NCI-H2029 (cell line): ENCODE measurements around the gene ELAVL4.
A peak's percentile ranks its signal among the peaks of the same experiment; 100 is the strongest.
"Not testable (repeated sequence)": the region's sequence is repeated elsewhere in the genome, so short reads cannot be mapped to it uniquely, and the experiment has no call there.

Experiments used
- DNase-seq: peaks from one replicate; lab custom pipeline; 2025; lab: John Stamatoyannopoulos, UW

ELAVL4 gene

DNA sequence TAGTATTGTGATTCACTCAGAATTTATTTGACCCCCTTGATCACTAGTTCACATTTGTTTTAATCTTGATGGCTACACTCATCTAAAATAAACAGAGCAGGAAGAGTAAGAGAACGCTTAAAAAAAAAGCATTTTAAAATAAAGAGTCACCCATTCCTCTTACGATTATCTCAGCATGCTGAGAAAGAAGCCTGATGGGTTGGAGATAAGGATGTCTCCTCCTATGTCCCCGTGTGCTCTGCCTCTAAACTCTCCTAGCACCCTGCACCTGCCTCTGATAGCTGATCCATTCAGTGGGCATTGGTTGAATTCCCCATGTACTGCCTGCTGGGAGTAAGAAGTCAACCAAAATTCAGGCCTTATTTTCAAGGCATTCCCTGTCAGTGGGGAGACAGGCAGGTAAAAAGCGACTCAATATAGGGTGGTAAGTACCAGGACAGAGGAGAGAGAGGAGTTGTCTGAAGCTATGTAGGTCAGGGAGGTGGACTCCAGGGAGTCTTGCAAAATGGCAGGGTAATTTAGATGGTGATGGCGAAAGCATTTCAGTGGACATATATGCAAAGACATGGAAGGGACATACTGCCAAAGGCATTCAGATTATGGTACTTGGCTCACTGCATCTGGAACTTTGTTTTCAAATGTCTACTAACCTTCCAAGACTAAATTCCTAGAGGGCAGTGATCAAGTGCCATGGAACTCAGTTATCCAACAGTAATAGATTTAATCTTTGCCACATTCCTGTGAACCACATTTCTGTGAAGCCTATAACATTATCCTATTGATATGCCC lies 18.4 kb downstream of the ELAVL4 start:
- no peak for DNase-seq

DNA sequence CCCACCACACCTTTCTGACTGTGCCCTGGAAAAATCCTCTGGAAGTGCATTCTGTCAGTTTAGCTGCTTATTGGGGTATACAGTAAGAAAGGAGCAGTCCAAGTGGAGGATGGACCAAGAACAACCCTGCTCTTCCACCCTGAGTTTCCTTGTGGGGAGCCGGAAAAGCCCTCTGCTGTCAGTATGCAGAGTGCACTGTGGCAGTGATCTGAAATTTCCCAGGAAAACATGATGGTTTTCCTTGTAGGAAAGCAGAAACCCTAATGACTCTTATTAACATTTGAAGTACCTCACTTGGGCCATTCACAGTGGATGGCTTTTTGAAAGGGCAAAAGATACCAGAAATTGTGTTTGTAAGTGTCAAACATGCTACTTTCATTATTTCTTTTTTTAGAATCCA lies 20.5 kb downstream of the ELAVL4 start:
- no peak for DNase-seq

DNA sequence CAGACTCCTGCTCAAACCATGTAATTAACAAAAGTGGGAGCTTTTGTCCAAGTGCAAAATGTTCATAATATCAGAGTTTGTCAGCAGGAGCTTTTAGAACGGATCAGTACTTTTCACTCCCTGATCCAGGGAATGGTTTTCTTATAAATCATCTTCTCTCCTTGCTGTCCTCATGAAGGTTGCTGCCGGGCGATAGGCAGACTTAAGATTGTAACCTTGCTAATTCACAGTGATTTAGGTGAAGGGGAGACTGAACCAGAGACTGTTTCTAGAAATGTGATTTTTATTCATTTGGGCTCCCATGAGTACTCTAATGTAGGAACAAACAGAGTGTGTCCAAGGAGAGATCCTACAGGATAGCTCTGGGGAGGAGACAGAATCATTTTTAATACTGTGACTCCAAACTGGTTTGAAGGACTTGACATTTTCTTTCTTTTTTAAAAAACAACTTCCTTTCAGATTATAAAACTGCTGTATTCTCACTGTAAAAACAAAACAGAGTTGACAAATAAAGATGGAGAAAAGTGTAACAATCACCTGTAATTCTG lies 23.7 kb downstream of the ELAVL4 start:
- DNase-seq: no peak

DNA sequence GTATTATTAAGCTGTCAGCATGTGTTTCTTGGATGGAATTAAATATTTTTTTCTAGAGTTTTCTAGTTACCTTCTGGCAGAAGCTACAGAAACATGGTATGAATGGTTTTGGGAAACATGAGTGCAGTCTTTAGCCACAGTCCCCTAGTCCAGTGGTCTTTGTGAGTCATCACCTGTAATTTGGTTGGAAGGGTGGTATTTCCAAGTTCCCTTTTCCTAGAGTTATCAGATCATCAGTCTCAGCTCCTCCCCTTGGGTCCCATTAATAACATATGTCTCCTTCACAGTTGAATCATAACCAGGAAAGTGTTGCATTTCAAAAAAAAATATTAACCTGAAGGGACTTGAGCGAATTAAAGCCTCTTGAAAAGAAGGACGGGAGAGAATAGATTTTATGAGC lies 27.0 kb downstream of the ELAVL4 start:
- DNase-seq: no peak

DNA sequence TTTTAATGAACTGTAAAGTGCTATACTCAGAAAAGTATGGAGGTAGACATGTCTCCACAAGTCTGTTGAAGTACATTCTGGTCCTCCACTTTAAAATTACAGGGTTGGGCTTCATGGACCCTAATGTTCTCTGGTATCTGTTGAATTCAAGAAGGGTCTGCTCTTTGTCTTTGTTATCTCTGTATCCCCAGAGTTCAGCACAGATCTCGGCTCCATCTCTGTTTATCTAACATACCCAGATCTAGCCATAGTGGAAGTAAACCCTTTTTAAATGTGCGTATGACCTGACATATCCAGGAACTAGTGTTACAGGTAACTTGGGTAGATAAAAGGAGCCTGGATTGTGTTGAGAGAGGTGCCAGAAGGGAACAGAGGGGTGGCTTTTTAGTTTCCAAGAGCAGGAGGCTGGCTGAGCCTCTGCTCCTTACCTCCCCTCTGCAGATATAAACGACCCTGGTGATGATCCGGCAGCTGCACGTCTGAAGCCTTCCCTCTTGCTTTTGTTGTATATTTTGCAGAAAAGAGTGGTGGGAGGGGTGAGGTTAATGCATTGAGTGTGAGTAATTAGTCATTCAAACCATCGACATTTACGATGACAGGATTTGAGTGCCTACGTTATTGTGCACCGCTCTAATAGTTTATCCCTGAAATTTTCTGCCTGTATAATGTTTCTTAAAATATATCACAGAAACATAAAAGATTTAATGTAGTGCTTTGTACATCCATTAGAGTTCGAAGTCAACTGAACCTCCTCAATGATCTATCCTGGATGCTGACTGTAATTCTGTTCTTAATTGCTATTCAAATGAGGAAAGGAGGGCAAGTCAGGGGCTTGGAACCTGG lies 30.8 kb downstream of the ELAVL4 start:
- DNase-seq: no peak

DNA sequence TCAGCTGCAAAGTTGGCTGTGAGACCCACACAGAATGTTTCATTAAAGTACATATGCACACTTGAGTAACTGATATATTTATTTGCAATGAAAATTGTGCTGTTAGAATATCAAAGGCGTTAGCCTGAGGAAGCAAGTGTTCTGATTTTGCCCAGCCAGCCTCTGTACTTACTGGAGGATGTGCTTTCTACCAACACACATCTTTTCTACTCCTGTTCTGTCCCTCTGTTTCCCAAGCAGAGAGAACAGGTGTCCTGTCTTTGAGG lies 31.4 kb downstream of the ELAVL4 start:
- DNase-seq: no peak

DNA sequence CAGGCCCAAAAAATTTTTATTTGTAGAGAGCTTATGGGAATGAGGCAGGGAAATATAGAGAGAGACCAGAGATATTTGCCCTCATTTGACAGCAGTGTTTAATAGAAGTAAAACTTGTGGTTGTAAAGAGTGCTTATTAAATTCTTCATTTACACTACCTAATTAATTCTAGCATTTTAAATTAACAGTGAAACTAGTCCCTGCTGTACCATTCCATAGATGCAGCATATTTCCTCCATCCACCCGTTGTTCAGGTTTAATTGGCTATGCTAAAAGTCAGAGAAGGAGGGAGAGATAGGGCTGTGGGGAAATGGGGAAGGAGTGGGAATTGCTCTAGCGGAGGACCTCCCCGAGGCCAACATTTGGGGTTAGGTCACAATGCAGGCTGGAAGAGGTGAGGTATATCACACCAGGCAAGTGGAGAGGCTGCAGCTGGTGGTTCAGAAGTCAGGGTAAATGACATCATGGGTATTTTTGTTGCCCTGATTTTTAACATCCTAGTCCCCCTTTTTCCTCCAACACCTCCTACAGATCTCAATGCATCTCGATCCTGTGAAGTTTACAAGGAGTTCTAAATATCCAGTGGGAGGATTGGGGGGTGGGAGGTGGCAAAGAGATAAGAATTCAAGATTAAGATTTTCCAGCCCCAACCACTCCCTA lies 38.6 kb downstream of the ELAVL4 start:
- DNase-seq: no peak

DNA sequence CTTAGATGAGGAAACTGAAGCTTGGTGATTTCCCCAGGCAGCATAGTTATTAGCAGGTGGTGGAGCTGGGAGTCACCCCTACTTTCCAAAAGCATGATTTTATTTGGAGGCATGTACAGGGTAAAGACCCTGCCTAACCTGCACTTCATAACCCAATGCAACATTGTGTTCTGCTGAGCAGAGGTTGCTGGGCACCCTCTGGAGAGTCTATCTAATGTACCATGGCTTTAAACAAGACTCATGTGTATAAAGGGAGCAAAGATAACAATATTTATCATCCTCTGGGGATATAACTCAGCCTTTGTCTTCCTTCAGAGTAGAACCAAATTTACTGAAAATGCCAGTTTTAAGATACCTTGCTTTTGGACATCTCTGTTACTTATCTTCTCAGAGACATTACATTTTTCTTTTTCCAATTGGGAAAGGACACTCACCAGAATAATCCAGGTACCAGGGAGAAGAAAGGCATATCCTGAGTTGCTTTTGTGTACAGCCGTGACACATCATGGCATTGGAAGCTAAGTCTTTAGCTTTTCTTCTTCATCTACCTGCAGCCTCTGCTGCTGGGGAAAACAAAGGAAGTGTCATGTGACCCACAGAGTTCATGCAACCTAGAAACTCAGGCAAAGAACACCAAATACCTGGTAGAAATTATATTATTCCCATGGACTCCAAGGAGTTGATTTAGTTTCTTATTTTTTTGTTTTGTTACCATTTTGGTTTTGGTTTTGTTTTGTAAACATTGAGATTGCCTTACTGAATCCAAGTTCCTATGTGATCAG lies 39.6 kb downstream of the ELAVL4 start:
- no peak for DNase-seq

DNA sequence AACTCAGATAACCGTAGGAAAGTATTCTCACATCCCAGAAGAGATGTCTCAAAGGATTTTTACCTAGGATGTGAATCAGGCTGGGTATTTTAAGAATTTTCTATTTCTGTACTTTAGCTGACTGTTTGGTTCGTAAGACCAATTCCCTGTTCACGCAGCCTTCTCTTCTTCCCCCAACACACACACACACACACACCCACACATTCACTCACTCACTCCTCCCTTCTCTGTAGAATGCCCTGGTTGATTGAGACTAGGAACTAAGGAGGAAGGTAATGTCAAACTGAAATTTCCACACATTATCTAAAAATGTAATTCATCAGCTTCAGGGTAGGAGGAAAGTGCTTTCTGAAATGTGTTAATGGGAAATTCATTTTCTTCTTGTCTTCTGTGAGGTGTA lies 43.5 kb downstream of the ELAVL4 start:
- no peak for DNase-seq

DNA sequence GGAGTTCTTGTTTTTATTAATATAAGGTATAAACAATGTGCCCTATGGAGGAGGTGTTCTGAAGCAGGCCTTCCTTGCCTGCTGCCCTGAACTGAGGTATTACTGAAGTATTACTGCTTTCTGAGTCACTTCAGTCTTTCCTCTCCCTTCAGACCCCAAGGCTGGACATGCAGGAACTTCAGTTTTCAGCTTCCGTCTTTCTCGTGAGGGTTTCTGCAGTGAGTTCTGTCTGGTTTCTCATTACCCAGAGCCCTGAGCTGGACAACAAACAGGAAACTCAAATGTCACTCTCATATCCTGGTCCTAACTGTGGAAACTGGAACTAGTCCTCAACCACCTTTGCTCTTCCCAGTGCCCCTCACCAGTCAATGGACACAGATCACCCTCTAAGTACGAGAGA lies 46.8 kb downstream of the ELAVL4 start:
- DNase-seq: no peak

DNA sequence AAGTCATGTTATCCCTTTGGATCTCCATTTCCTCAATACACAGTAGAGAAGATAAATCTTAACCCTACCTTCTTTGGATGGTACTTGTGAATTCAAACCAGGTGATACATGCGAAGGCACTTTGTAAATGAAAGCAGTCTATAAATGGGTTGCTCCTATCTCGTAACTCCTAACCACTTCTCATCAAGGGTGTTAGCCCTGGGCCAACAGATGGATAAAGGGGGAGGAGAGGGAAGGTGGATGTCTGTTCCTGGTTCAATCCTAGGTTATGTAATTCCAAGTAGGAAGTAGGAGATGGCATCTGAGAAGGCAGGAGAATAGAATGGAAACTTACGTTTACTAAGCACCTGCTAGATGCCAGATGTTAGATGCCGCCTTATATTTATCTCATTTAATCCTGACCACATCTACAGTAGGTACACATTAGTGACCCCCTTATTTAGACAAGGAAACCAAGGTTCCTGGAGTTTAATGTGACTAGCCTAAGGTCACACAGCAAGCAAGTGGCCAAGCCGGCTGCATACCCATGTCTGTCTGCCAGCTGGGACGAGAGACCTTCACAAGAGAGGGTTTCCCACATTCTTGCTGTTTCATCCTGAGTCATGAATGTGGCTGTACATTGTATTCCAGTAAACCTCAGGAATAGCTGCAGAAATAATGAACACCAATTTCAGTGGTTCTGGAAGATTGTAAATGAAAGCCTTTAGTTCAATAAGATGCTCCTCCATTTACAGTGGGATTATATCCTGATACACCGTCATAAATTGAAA lies 47.7 kb downstream of the ELAVL4 start:
- DNase-seq: peak; percentile 48

DNA sequence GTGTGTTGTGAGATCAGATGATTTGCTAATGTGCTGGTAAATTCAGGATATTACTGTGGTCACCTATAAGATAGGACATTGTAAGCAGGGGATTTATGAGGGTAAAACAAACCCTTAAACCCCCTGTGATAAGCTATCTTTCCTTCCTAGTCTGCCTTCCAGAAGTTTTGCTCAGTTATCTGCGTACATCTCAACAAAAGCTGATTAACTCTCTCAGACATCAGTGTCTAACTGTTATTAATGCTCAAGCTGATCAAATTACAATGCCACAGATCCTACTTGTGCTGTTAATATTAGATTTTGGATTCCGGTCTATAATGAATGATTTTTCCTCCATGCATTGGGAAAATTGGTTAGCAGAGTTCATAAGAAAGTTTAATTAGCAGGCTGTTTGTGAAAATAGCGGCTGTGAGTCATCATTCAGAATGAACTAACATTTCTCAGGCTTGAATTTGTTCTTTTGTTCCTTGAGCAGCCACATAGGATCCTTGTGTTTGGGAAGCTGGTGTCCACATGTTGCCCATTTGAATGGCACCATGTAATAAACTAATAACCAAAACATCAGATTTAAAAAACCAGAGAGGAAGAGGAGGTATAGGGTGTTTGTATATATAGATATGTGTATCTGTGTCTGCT lies 48.7 kb downstream of the ELAVL4 start:
- no peak for DNase-seq

DNA sequence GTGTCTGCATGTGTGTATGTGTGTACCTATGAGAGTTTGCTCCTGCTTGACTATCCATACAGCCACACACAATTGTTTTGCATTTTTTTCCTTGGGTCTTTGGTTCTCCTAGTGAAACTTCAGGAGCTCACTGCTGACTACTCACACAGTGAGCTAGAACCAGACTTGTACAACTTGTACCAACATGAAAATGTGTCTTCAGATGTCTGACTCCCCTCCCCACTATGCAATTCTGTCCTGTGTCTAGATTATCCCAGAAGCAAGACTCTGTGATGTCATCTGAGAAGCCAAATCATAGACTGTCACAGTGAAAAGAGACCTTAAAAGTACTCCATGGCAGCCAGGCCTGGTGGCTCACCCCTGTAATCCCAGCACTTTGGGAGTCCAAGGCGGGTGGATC lies 49.7 kb downstream of the ELAVL4 start:
- no peak for DNase-seq

DNA sequence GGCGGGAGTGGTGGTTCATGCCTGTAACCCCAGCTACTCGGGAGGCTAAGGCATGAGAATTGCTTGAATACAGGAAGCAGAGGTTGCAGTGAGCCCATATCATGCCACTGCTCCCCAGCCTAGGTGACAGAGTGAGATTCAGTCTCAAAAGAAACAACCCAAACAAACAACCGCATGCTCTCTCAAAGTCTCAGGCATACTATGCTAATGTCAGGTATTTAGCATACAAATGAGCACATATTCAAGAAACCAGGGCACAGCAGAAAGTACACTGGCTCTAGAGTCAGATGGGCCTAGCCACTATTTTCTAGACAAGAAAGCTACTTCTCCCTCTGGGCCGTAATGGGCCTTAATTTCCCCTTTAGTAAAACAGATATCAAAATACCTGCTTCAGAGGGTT lies 55.0 kb downstream of the ELAVL4 start:
- DNase-seq: no peak

DNA sequence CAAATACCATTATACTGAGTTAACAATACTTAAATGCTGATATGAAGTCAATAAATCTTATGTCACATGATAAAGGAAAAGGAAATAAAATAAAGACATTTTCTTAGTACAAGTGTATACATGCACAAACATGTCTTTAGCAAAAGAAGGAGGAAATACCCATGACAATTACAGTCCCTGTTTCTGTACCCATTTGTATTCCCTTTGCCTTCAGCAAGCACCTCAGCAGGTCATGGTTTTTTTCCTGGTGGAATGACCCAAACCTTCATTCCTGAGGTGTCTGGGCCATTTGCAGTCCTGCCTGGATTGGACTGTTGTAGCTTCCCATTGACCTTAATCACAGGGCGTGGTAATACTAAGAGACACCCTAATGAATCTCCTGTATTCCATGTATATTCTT lies 57.6 kb downstream of the ELAVL4 start:
- DNase-seq: not testable (repeated sequence)

DNA sequence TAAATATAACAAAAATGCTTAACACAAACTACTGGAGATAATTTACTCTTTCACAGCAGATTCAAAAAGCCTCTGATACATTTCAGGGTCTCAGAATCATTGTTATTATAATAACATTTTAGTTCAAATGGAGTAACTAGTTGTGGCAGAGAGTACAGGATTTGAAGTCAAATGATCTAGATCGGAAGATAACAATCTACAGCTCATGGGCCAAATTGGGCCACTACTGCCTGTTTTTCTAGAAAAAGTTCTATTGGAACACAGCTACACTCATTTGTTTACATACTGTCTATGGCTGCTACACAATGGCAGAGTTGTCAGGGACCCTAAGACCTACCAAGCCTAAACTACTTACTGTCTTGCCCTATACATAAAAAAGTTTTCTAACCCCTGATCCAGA lies 63.6 kb downstream of the ELAVL4 start:
- DNase-seq: no peak

DNA sequence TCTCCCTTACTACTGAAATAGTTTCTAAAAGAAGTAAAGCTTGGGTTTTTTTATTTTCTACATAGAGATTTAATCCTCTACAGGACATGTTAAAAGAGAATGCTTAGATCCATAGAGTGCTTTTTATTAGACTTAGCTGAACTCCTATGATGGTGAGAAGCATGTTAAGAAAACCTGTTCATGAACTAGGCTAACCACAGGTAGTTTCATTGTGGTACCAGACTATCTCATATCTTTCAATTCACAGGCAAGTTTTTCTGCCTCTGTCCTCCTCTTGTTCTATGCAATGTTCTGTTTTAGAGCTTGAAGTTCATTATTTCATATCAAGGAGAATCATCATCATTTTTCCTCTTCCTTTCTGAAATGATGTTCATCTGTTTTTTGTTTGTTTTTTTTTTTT lies 65.4 kb downstream of the ELAVL4 start:
- no peak for DNase-seq

DNA sequence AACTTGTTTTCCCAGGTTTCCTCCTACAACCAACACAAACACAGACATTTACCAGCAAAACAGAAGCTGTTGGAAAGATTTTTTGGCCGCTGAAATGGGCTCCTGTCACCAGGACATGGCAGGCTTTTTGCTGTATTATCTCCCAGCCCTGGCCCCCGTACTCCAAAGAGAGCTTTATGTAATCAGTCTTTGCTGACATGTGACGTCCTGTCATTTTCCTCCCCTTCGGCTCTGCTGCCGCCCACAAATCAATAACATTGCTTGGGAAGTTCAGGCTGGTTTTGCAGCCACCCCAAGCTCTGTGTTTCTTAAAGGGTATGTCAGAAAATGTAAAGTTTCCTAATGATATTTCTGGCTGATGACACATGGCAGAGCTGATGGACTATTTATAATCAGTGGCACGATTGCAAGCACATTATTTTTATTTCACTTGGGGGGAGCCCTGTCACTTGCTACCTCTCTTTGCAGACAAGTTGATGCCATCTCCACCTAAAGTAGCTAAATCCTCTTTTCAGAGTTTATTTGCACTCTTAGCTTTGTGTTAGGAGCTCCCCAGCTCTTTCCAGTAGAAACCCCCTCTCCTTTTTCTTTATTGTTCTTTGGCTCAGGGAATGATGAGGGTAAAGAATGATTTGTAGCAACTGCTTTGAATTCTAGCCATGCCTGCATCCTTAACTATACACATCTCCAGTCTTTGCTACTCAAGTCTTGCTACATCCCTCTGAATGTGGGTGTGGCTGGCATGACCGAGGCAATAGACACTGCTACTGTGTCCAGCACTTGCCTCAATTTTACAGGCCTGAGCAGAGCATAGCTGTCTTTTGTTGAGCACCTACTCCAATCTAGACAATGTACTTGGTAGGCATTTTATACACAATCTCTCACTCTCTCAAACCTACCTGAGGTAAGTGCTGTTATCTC lies 67.3 kb downstream of the ELAVL4 start:
- DNase-seq: no peak

DNA sequence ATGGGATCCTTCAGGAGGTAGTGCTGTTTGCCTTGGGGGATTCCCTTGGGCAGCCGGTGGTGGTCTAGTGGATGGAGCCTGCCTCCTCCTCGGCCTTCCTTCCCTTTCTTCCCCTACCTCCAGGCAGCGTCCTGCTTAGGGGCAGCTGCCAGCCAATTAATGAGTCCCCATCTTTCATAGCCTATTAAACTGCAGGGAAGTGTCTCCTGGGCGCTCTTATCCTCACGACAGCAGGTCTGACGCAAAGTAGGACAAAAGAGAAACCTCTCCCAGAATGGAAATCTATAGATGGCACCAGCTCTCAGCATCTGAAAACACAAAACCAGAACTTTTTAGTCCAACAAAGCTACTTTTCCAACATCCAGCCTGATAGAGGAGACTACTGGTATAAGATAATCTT lies 69.3 kb downstream of the ELAVL4 start:
- no peak for DNase-seq

DNA sequence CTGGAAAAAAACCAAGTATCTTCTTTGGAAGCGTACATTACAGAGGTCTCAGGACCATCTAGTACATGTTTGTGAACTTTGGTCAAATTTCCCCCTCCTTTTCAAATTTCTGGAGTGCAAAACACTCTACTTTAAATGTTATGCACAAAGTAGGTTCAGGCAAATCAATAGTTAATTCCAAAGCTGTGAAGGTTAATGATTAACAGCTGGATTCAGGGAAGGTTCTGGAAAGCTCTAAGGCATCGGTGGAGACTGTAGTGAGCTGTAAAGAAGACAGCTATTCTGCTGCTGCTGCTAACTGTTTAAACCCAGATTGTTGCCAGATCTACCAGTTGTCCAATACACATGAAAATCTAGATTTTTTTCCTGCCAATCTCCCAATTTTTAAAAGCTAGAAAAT lies 70.9 kb downstream of the ELAVL4 start:
- DNase-seq: no peak
